Left renal cortex interstitium (tissue), 4 donors: ENCODE data around the gene ABCC12. TPM values are rescaled to one million over a fixed set of nuclear protein-coding genes. Genes with fewer than 3 reads are reported as not detected.

ENCODE experiments used
- DNase-seq, 4 donors: peaks; one replicate each; pipeline ENCODE4 v3.0.0-alpha.2; 2013; ENCODE audit warnings: low read depth in 4 of 4, low spot score in 2 of 4, missing footprints in 1 of 4
- polyA plus RNA-seq, 4 donors: library from polyadenylated mRNA; unstranded; fragments of 120-200 nt; gene quantifications; one replicate each; pipeline ENCODE4 v1.2.1, GENCODE V29; 2013; ENCODE audit not compliant: insufficient read length in 4 of 4

Gene ABCC12
- polyA plus RNA-seq, 4 donors, result 0.05 to 0.16 TPM; not detected in 2

DNA sequence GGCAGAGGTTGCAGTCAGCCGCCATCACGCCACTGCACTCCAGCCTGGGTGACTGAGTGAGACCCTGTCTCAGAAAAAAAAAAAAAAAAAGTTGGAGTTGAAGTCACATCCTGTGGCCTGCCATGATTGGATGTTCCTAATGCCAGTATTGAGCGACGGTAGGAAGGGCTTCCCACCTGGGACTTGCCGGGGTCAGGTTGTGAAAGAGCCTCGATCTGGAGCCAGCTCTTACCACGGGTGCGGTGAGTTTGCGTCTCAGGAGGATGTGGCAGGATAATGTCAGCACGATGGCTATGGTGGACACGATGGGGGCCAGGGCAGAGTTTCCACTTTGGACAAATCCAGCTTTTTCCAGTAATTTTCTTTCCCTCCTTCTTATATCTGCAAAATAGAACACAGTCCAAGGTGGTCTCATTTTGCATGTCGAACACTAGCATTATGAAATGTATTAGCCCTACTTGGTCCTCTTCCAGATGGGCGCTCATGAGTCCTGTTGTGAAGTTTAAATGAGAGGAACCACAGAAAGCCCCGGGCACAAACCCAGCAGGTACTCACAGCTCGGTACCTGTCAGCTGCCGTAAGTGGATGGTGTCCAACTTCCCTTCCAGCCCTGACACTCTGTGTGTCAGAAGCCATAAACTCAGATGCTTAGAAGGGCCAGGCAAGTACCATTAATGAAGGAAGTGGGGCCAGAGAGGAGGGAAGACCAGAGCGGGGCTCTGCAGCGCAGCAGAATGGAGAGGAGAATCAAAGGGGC lies 22.2 kb downstream of the ABCC12 start:
- DNase-seq, result no peak

DNA sequence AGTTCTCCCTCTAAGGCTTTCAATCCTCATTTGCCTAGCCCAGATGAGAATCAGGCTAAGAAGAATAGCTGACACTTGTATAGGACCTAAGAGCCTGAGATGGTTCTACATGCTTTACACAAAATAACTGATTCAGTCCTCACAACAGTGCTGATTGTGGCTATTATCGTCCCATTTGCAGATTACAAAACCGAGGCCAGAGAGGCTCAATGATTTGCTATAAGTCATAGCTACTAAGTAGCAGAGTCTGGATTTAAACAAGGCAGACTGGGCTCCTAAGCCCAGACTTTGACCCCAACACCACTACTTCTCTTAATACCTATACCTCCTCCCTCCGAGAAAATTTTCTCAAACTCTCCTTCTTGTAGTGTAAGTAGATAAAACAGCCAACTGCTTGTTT lies 23.1 kb downstream of the ABCC12 start:
- no peak for DNase-seq

DNA sequence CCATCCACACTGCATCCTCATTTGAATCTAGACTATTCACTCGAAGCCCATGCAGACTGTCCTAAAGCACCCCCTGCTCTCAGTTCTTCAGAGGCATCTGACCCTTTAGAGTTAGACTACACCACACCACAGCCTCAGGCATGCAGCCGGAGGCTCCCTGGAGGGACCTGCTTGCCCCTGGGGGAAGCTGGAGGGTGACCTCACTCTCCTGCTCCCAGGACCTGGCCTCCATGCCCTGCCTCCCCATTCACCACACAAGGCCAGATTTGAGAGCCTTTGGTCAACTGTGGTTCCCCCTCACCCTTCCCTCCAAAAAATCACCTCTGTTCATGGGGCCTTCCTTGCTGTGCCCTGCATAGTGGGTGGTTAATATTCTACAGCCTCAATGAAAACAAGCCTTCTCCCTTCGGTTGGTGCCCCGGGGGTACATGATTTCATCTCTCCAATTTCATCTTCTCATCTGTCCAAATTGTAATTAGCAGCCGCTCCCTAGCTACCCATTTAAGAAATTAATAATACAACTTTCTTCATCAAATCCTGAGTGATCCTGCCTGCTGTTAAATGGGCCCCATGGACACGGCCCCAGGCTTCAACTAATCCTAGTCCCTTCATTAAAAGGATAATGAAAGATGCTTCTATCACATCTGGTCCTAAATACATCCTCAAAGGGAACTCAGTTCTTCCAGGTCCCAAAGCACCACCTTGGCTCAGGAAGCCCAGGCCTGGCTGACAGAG lies 24.4 kb downstream of the ABCC12 start:
- no peak for DNase-seq

DNA sequence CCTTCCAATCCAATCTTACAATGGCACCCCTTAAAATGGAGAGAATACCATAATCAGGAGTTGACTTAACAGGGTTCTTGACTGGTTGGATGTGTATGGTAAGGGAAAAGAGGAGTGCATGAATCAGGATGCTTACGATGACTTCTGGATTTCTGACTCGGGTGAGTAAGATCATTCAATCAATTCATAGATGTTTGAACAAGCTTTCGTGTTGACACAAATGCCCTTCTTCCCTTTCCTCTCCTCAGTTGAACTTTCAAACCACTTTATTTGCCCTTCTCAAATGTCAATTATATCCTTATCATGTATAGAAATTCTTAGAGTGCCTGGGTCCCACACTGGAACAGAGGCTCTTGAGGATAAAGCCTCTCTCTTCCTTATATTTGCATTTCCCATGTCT lies 25.9 kb downstream of the ABCC12 start:
- no peak for DNase-seq

DNA sequence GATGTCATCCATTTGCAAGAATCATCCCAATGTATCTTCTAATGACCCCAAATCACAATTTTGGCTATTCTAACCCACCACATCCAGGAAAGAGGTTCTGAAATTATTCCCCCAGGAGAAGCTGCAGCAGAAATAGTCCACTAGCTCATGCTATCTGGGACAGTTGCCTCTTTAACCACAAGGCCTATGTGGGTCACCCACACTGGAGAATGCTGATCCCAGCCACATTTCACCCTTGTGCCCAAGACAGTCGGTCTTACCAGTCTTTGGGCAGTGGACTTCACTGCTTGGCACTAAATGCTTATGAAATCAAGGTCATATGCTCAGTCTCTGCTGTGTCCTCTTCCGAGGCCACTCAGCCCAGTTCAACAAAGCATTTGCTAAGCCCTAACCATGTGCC lies 27.0 kb downstream of the ABCC12 start:
- no peak for DNase-seq

DNA sequence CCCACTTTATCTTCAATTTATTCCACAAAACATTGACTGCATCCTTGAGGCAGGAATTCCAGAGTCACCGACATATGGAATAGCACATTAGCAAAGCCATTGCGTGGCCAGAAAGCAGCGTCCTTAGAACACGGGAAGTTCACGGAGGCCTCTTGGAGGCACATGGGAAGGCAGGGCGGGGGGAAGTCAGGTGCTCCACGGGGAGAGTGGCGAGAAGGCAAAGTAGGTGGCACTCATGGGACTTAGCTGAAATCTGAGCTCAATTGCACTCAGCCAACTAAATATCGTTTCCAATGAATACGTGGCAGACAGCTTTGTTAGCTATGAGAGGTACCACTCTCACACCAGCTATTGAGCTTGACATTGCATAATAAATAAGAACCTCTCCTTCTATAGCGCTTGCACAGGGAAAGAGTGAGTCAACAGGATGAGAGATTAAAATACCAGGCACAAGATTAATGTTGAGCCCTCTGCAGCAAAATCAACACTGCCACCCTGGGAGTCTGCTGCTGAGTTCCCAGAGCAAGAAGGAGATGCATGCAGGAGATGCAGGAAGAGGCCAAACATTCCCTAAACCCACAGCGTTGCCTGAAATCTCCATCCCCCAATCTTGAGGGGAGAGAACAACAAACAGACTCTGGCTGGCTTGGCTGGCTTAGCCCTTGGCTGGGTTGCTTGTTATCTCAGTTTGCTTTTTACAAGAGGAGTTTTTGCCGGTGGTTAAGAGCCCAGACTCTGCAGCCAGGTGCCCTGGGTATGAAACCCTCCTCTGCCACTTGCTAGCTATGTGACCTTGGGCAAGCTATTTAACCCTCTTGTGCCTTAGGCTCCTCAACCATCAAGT lies 28.8 kb downstream of the ABCC12 start:
- no peak for DNase-seq

DNA sequence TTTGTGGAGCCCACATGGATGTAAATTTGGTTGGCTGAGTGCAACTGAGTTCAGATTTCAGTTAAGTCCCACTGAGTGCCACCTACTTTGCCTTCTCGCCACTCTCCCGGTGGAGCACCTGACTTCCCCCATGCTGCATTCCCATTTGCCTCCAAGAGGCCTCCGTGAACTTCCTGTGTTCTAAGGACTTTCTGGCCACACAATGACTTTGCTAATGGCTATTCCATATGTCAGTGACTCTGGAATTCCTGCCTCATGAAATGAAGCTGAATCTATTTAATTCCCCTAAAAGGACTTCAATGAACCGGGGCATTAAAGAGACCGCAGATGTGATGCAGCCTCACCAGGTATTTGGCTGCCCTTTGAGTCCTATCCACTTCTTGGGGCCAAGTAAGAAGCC lies 29.9 kb downstream of the ABCC12 start:
- DNase-seq, result no peak

DNA sequence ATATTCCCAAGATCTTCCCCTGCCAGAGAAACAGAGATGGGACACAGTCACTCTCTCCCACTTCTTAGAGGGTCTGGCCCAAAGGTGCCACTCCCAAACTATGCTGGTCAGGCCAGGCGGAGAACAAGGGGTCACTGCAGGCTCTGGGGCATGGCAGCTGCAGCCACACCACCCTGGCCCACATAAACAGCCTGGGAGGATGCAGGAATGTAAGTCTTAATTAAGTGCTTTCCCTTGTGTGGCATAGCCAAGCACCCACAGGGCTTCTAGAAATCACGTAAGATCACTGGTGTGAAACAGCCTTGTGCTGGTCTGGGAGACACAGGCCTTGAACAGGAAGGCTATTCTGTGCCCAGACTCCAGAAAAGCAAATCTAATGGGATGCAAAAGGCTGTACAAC lies 31.5 kb downstream of the ABCC12 start:
- DNase-seq, result no peak

DNA sequence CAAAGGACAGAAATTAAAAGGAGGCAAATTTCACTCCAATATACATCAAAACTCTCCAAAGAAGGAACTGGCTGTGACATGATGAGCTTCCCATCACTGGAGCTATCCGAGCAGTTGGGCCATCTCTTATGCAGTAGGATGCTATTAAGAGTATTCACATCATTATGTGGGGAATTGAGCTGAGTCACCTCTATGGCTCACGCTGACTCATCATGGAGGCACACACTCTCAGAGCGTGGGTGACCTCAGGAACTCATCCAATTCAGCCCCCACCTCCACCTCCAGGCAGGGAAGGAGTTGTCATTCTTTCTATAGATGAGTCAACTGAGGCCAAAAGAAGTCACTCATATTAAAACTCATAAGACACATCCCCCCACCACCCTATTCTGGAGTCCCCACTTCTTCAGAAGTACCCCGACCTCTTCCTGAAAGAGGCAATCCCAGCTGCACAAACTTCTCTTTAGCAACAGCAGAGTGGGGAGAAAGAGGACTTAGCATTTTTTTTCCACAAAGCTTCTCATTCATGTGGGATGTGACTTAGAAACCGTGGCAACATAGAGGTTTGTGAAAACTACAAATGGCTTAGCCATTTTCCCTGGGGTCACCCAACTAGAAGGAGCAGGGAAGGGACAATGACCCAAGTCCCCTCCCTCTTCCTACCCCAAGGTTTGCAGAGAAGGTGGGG lies 32.5 kb downstream of the ABCC12 start:
- DNase-seq, result no peak

DNA sequence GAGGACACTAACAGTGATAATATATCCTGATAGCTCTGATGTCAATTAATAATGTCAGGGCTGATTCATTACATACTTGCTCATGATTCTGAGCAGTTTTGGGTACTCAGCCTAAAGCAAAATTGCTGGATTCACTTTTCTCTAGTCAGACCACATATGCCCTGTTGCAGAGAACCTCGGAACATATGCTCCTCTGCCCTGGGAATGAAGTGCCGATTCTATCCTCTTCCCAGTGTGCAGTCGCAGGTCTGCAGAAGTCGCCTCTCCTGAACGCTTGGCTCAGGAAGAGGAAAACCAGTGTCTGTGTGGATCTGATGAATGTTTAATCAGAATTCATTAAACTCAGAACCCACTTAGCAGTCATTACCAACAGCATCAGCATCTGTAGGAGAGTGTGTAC lies 34.5 kb downstream of the ABCC12 start:
- DNase-seq, result no peak

DNA sequence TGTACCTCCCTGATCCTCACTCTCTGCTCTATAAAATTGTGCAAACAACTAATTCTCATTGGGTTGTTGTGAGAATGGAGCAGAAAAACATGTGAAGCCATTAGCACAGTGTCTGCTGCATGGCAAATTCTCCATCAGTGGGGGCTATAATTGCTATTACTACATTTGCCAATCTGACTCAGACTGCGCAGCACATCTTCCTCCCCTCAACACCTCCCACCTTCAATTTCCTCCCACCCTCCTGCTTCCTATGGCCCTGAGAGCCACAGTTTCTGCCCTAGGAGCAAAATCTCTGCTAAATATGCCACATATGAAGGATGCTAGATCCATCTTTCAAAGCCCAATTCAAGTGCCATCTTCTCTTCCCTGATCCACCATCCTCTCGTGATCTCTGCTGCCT lies 37.0 kb downstream of the ABCC12 start:
- no peak for DNase-seq

DNA sequence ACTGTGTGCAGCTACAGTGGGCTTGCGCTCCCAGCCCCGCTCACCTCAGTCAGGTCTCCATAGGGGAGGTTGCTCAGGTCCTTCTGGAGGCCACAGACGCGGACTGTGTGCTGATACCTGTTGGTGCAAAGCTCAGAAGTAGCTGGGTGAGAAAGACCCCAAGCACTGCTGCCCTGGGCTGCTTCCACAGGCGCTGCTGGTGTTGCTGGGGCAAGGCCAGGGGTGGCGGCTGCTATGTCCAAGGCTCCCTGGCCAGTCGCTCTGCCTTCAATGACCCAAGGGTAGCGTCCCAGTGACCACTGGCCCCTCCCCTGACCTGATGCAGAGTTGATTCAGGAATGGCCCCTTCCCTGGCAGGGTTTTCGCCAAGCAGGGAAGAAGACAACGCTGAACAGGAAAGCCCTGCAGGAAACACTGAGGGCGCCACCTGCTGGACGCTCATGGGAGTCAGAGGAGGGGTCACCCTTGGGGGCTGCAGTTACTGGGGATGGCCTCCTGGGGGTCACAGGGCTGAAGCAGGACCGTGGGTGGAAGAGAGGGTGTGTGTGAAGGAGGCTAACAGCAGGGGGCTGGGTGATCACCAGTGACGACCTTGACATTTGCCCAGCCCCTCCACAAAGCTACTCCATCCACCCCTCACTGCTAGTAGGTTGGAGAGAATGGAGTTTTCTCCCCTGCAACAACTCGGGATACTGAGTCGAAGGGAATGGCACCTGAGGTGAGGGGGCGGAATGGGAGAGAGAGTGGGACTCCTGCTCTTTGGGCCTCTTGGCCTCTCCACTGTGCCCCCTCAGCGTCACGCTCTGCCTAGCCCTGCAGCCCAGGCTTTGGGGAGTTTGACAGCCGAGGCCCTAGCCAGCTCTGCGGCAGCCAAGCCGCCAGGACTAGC lies 38.3 kb downstream of the ABCC12 start:
- peak in 2 of 4 donors; percentile 24 to 36 for DNase-seq

DNA sequence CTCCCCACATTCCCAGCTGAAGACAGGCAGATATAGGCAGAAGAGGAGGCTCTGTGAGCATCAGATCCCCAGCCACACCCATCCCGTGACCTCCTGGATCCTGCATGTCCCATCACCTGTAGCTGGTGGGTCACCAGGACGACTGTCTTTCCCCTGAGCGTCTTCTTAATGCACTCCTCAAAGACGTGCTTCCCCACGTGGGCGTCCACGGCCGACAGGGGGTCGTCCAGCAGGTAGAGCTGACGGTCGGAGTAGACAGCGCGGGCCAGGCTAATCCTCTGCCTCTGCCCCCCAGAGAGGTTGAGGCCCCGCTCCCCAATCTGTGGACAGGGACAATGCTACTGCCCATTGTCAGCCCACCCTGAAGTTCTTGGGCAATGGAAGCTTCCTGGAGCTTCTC lies 40.5 kb downstream of the ABCC12 start:
- DNase-seq, result no peak

DNA sequence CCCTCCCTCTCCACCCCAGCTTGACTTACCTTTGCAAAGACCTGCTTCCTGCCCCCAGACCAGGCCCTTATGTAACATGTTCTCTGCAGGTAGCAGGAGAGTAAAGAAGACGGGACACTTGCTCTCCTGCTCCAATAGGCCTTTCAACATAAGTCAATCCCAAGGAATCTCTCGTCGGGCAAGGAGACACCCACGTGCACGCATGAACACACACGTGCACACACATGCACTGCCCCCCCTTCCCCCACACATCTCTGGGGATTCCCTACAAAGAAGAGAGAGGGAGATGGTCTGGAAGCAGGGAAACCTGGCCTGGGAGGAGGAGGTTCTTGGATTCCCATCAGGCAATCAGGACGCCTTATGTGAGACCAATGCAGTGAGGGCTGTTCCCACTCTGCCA lies 41.4 kb downstream of the ABCC12 start:
- no peak for DNase-seq

DNA sequence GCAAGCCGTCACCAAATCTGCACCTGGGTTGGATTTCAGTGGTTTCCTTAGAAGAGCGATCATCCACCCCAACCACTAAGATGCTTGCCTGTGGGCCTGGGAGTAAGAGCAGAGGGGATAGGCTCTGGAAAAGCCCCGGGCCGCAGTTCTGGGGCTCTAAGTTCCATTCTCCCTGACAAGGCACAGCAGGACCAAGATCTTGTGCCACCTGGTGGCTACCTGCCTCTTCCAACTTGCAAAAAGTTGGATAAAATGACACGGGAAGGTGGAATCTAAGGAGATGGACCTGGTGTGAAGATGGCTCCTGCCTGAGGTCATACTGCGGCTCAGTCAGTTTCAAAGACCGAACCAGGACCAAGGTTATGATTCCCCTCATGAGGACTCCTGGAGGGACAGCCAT lies 42.3 kb downstream of the ABCC12 start:
- DNase-seq, result no peak

DNA sequence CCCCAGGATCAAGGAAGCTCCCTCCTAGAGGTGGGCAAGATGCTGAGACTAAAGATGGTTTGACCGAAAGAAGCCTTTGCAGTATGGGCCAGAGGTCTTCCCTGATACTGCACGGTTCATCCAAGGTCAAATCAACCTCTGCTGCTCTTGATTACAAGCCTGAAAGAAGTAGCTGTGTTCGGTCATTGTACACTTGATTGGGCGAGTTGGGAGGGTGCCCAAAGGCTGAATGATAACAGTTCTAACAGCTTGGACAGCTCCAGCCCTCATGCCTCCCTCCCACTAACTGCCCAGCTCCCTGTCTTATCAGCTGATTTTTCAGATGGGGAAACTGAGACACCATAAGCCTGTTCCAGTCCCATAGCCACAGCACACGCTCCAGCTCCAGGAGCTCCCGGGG lies 42.8 kb downstream of the ABCC12 start:
- no peak for DNase-seq

DNA sequence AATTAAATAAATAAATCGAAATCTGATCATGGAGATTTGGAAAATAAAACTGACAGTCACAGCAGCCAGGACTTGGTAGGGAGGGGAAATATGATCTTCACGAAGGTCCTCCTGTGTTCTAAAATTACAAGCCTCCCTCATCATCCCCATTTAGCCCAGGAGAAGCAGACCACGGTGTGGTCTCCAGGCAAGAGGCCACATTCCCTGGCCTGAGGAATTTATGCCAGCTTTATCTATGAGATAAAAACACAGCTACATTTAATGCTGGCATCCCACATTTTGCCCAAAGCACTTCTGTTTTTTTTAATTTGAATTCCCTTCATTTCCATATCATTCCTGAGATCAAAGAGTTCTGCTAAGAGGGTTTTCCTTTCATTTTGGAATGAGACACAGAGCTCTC lies 43.2 kb downstream of the ABCC12 start:
- DNase-seq, result peak in 1 of 4 donors; percentile 36

DNA sequence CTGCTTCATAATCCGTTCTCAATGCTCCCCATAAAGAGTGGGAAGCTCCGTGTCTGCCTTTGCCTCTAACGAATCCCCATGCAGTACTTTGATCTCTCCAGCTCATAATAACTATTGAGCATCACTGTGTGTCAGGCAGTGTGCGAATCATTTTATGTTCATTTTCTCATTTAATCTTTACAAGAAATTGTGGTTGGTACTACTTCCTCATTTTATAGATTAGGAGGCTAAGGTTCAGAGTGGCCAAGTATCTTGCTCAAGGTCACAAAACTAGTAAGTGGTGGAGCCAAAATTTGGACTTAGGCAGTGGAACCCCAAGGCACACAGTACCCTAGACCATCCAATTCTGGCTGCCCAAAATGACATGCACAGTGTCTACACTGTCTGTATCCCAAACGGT lies 44.8 kb downstream of the ABCC12 start:
- DNase-seq, result no peak

DNA sequence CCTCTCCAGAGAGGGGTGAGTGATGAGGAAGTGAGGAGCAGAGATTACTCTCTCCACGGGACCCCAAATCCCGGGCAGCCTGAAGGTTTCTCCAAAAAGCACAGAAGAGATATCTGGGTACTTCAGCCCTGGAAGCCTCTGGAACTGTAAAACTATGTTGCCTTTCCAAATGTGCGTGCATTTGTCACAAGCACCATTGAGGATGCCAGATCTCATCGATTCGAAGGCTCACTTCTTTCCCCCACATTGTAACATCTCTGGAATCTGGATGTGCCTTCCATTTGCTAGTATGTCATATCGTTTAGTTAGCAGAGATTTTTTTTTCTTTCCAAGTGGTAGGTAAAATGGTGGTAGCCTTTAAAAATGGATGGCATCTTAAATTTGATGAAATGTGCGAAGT lies 45.8 kb downstream of the ABCC12 start:
- no peak for DNase-seq

DNA sequence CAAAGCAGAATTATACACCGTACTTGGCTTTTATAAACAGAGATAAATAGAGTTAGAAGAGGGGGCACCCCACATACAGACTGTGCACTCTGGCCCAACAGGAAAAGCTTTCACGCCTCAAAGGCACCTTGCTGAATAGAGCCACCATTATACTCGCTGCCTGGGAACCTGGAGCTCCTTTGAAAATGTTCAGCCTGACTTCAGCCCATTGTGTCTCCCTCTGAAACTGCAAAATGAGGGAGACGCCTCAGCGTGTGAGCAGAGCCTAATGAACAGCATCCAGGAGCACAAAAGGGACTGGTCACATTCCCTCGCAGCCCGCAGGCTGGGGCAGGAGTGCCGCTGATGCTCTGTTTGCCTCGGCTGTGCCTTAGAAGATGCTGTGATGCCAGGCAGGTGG lies 46.3 kb downstream of the ABCC12 start:
- no peak for DNase-seq
